ENCODE data around the gene RNF220.

Gene RNF220

GRCh38 chr1:44524655-44525500 is 119.8 kb downstream of the RNF220 start:
- no peak for DNase-seq

DNA sequence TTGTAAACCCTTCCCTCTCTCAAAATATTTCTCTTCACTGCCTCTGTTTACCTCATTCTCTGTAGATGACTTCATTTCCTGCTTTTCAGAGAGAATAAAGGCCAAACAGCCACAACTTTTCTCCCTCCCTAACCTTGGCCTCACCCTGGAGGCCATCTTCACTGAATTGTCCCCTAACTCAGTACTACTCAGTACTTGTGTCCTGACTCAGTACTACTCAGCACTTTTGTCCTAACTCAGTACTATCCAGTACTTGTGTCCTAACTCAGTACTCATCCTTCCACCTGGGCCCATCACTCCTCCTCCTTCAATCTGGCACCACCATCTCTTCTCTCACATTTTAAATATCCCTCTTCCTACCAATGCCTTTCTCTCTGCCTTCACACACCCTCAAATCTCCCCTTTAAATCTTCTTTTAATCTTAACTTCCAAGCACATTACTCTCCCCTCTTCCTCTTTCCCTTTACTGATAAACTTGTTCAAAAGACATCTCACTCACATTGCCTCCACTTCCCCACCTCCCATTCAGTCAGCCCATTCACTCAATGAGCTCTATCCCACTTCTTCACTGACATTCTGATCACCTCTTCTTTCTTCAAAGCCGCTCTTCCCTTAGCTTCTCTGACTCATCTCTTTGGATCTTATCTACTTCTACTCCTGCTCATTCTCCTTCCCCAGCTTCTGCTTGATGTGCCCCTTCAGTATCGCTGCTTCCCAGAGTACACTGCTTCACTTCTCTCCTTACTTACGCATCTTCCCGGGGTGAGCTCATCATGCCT is 121.4 kb downstream of the RNF220 start:
- DNase-seq: no peak

GRCh38 chr1:44531785-44532566 is 126.9 kb downstream of the RNF220 start:
- no peak for DNase-seq

- DNase-seq: no peak
Observed at GRCh38 chr1:44532567-44532944, 127.5 kb downstream of the RNF220 start.

GRCh38 chr1:44534771-44535170 is 129.7 kb downstream of the RNF220 start:
- DNase-seq: no peak

DNA sequence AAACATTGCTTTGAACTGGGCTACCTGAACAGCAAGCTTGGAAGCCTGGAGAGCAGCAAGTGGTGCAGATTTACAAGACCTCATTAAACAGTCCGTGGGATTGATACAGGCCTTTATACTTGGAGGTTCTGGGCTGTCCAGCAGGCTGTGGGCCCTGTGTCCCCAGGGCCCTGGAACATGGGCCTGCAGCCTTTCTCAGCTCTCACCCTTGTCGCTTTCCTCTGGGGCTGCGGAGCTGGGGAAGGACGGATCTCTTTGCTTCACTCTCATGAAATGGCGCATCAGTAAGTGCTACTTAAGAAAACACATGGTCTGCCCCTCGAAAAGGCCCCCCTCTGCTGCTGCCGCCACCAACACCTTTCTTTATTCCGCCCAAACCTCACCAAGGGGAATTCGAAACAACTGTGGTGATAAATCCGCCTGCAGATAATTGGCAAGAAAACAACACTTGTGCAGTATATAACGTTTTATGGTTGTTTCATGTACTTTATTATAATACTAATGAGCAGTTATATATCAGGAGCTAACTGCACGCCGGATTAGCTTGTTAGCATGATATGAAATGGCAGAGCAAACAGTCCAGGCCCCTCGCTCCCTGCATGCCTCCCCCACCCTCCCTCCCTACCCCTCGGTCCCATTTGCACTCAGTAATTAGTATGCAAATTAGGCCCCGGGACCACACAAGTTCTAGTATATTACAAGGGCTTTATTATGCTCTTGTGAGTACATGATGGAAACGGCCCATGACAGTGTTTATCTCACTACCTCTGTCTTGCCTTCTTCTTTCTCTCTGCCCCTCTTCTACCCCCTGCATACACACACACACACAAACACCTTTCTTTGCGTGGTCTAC is 131.5 kb downstream of the RNF220 start:
- no peak for DNase-seq

DNA sequence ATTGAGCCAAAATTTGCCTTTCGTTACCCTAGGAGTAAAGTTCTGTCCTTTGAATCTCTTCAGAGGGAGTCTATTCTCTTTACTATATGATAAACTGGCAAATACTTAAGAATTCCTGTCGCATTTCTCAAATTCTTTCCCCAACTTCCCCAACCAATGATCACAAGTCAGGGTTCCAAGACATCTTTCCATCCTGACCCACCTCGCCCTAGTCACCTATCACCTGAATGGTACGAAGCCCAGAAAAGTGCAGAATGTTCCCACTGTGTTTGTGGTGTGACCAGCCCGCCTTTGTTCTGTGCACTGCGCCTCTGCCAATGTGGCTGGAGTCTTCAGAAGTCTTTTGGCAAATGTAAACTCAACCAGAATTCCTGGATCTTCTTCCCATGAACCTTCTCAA is 132.5 kb downstream of the RNF220 start:
- no peak for DNase-seq

DNA sequence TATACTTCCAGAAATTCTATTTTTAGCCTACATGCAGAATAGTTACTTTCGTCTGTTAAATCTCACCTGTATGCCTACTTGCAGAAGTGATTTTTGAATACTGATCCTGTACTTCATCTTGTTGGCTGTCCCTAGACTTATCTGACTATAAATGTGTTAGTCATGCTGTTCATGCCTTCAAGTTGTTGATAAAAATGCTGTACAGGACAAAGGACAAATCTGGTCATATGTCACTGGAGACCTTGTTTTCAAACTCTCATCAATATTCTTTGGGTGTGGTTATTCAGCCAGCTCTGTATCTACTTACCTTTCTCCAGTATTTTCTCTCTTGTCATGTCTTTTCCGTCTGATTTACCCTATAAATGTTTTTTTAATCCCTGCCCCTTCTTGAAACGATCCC is 132.9 kb downstream of the RNF220 start:
- DNase-seq: no peak

- DNase-seq: no peak
Observed at GRCh38 chr1:44539991-44540730, 135.1 kb downstream of the RNF220 start.

GRCh38 chr1:44542420-44543063 is 137.5 kb downstream of the RNF220 start:
- no peak for DNase-seq

GRCh38 chr1:44543064-44543744 is 138.1 kb downstream of the RNF220 start:
- DNase-seq: no peak

DNA sequence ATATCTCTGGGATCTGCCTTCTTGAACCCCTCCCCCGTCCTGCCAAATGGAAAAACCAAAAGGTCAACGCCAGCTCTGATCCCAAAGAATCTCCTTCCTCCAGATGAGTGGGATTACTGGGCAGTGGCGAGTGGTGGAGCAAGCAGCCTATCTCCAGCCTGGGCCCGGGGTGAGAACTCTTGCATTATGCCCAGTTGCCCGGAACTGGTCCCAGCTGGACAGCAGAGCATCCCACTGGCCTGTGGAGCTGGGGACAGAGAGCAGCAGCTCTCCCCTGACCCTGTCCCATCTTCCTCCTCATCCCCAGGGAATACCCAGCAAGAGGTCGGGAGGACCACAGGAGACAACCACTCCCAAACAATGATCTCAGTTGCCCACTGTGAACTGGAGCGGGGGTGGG is 138.7 kb downstream of the RNF220 start:
- DNase-seq: no peak

GRCh38 chr1:44544960-44545359 is 139.9 kb downstream of the RNF220 start:
- DNase-seq: no peak

- no peak for DNase-seq
Observed at GRCh38 chr1:44545961-44546360, 140.9 kb downstream of the RNF220 start.

GRCh38 chr1:44546403-44547053 is 141.5 kb downstream of the RNF220 start:
- DNase-seq: no peak

DNA sequence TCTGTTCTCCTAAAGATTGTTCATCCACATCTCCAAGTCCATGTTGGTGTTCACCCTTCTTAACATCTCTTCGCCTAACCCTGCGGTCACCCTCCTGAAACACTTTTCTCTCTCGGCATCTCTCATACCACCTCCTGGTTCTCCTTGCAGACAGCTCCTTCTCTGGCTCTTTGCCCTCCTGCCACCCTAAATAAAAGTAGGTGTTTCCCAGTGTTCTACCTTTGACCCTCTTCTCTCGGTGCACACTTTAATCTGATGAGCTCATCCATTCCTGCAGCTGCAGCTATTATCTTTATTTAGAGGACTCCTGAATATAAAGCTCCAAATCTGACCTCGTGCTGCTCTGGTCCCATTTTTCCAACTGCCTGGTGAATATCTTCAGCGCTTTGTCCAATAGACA is 142.3 kb downstream of the RNF220 start:
- no peak for DNase-seq

DNA sequence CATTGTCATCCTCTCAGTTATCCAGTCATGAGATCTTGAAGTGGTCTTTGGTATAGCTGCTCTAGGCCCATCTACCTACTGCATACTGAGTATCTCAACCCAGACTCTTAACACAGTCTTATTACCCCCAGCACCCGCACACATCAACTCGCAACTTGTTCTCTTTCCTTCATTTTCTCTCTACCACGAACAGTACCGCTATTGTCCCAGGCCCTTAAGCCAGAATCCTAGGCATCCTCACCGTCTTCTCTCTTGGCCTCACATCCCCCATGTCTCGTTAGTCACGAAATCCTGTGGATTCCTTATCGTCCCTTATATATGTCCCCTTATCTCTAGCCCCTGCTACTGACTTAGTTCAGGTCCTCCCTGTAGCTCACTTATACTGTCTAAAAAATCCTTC is 142.8 kb downstream of the RNF220 start:
- DNase-seq: no peak

- DNase-seq: no peak
Observed at GRCh38 chr1:44549510-44549909, 144.5 kb downstream of the RNF220 start.

GRCh38 chr1:44553127-44553758 is 148.2 kb downstream of the RNF220 start:
- DNase-seq: no peak

DNA sequence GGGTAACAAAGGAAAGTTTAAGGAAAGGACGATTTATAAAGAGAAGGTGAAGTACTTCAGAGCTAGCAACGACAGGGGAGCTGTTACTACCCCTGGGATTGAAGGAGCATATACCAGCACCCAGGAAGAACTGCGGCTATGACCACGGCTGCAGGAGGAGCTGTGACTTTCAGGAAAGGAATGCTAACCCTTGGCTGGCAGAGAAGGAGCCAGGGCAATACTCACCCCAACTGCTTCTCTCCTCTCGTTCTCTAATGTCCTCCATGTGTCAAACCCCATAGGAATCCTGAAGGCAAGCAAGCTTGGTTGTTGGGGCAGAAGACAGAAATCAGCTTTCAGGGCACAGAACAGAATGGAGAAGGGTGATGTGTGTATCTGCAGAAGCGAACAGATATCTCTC is 148.7 kb downstream of the RNF220 start:
- DNase-seq: no peak
